ENCODE results near the gene TRIM69.

TRIM69 gene

GRCh38 chr15:44763848-44764247 lies 27.5 kb downstream of the TRIM69 start:
- TF ChIP-seq CTCF (IDR thresholded peaks at IDR 0.05), result no peak

GRCh38 chr15:44765036-44765435 lies 28.7 kb downstream of the TRIM69 start:
- no peak for TF ChIP-seq CTCF (IDR thresholded peaks at IDR 0.05)

GRCh38 chr15:44769521-44769920 lies 33.2 kb downstream of the TRIM69 start:
- TF ChIP-seq CTCF (IDR thresholded peaks at IDR 0.05), result no peak

- no peak for TF ChIP-seq CTCF (IDR thresholded peaks at IDR 0.05)
Measured at GRCh38 chr15:44775953-44776352, 39.6 kb downstream of the TRIM69 start.

GRCh38 chr15:44779761-44780160 lies 43.4 kb downstream of the TRIM69 start:
- TF ChIP-seq CTCF (IDR thresholded peaks at IDR 0.05), result no peak

GRCh38 chr15:44780608-44781007 lies 44.3 kb downstream of the TRIM69 start:
- TF ChIP-seq CTCF (IDR thresholded peaks at IDR 0.05), result no peak

- no peak for TF ChIP-seq CTCF (IDR thresholded peaks at IDR 0.05)
Measured at GRCh38 chr15:44781128-44781810, 44.9 kb downstream of the TRIM69 start.

- no peak for TF ChIP-seq CTCF (IDR thresholded peaks at IDR 0.05)
Measured at GRCh38 chr15:44782516-44782915, 46.2 kb downstream of the TRIM69 start.
